IMR-90 (cell line): ENCODE data around the gene SKIL. TPM values are rescaled to one million over a fixed set of nuclear protein-coding genes. Genes with fewer than 3 reads are reported as not detected.

Experiments used
- ATAC-seq: fragments of 200-7000 bp; cut with Tn5 transposase; 2 replicates; pipeline ENCODE4 v1.9.1; 2020; ENCODE audit warnings: low read depth, mild to moderate bottlenecking, moderate library complexity
- BruUV-seq: library from RNA; stranded (reverse); fragments of 400-500 nt; replicated peaks from 2 replicates; lab custom pipeline; 2021; lab: Mats Ljungman, UMichigan
- CTCF ChIA-PET: fragments of 300-600 bp; formaldehyde crosslinking; extraction: SDS; loops from one replicate; lab custom pipeline; 2021; ENCODE audit warnings: antibody characterized with exemption; lab: Yijun Ruan, JAX
- POLR2A ChIA-PET: fragments of 300-600 bp; sonication (Branson Sonifier 250); formaldehyde crosslinking; loops from one replicate; lab custom pipeline; 2022; ENCODE audit warnings: antibody characterized with exemption; ENCODE audit not compliant: unreplicated experiment; lab: Charles Lee
- DNase-seq: peaks from one replicate; pipeline ENCODE4 v3.0.0; 2013
- H2AFZ ChIP-seq: replicated peaks from 2 replicates; pipeline ENCODE3; 2013; ENCODE audit warnings: low read length, mild to moderate bottlenecking; ENCODE audit not compliant: poor library complexity
- H2AK5ac ChIP-seq: 2 replicates; pipeline ENCODE4 v1.6.1; 2013; ENCODE audit warnings: low read depth, low read length, inconsistent platforms
- H2AK9ac ChIP-seq: replicated peaks from 2 replicates; pipeline ENCODE3; 2013; ENCODE audit warnings: mild to moderate bottlenecking, low read depth, low read length, moderate library complexity; ENCODE audit not compliant: poor library complexity
- H2BK120ac ChIP-seq: 2 replicates; pipeline ENCODE4 v1.6.1; 2013; ENCODE audit warnings: low read depth, low read length, inconsistent platforms
- H2BK15ac ChIP-seq: 3 replicates; pipeline ENCODE4 v1.6.1; 2013; ENCODE audit warnings: low read depth, low read length, inconsistent platforms
- H2BK20ac ChIP-seq: 2 replicates; pipeline ENCODE4 v1.6.1; 2013; ENCODE audit warnings: low read depth, mild to moderate bottlenecking, inconsistent platforms, low read length, moderate library complexity
- H2BK5ac ChIP-seq: 2 replicates; pipeline ENCODE4 v1.6.1; 2013; ENCODE audit warnings: mild to moderate bottlenecking, low read depth, low read length, inconsistent platforms; ENCODE audit not compliant: poor library complexity, severe bottlenecking
- H3K14ac ChIP-seq: replicated peaks from 2 replicates; pipeline ENCODE4 v1.6.1; 2013; ENCODE audit warnings: low read depth, low read length, inconsistent platforms
- H3K18ac ChIP-seq: 2 replicates; pipeline ENCODE4 v1.6.1; 2013; ENCODE audit warnings: low read depth, low read length, control low read depth
- H3K23ac ChIP-seq: 2 replicates; pipeline ENCODE4 v1.6.1; 2013; ENCODE audit warnings: low read depth, low read length, inconsistent platforms
- H3K27ac ChIP-seq: 2 replicates; pipeline ENCODE4 v1.5.1; 2013; ENCODE audit warnings: mild to moderate bottlenecking, control low read depth, low read length; ENCODE audit not compliant: insufficient read depth
- H3K27me3 ChIP-seq: 2 replicates; pipeline ENCODE4 v1.6.1; 2013; ENCODE audit warnings: low read length; ENCODE audit not compliant: control insufficient read depth, insufficient read depth
- H3K36me3 ChIP-seq: 2 replicates; pipeline ENCODE4 v1.6.1; 2013; ENCODE audit warnings: low read length, mixed read lengths; ENCODE audit not compliant: control insufficient read depth, insufficient read depth
- H3K4ac ChIP-seq: 2 replicates; pipeline ENCODE4 v1.6.1; 2013; ENCODE audit warnings: low read depth, low read length, inconsistent platforms
- H3K4me1 ChIP-seq: 2 replicates; pipeline ENCODE4 v1.6.1; 2013; ENCODE audit warnings: low read length, mixed read lengths; ENCODE audit not compliant: control insufficient read depth, insufficient read depth
- H3K4me2 ChIP-seq: 2 replicates; pipeline ENCODE4 v1.6.1; 2013; ENCODE audit warnings: low read depth, mild to moderate bottlenecking, control low read depth, low read length, moderate library complexity
- H3K4me3 ChIP-seq: 2 replicates; pipeline ENCODE4 v1.5.1; 2013; ENCODE audit warnings: low read depth, mild to moderate bottlenecking, control low read depth, low read length, moderate library complexity; ENCODE audit not compliant: insufficient read depth
- H3K56ac ChIP-seq: 2 replicates; pipeline ENCODE4 v1.6.1; 2013; ENCODE audit warnings: low read length, inconsistent platforms; ENCODE audit not compliant: insufficient read depth; ENCODE audit errors: extremely low read depth
- H3K79me1 ChIP-seq, 2 experiments: 2 replicates each; pipeline ENCODE4 v1.6.1; 2013; ENCODE audit warnings: low read length in 2 of 2, inconsistent platforms in 1 of 2, low read depth in 1 of 2
- H3K9ac ChIP-seq: 2 replicates; pipeline ENCODE4 v1.6.1; 2013; ENCODE audit warnings: low read depth, low read length, control low read depth
- H3K9me1 ChIP-seq: 2 replicates; pipeline ENCODE4 v1.6.1; 2013; ENCODE audit warnings: low read length, inconsistent platforms; ENCODE audit not compliant: insufficient read depth
- H3K9me3 ChIP-seq: 2 replicates; pipeline ENCODE4 v1.6.1; 2013; ENCODE audit warnings: low read length; ENCODE audit not compliant: control insufficient read depth, insufficient read depth
- H4K20me1 ChIP-seq: 2 replicates; pipeline ENCODE4 v1.6.1; 2013; ENCODE audit warnings: low read length, inconsistent platforms; ENCODE audit not compliant: insufficient read depth
- H4K5ac ChIP-seq: 2 replicates; pipeline ENCODE4 v1.6.1; 2013; ENCODE audit warnings: mild to moderate bottlenecking, low read depth, low read length, control low read depth
- H4K8ac ChIP-seq, 2 experiments: 2 replicates each; pipeline ENCODE4 v1.6.1; 2013; ENCODE audit warnings: low read depth in 2 of 2, low read length in 2 of 2, control low read depth in 1 of 2, inconsistent platforms in 1 of 2
- H4K91ac ChIP-seq: 2 replicates; pipeline ENCODE4 v1.6.1; 2013; ENCODE audit warnings: low read depth, low read length, inconsistent platforms; ENCODE audit not compliant: insufficient read depth
- BHLHE40 ChIP-seq: fragments of 150-350 bp; IDR thresholded peaks from 2 replicates; pipeline ENCODE4 v1.6.1; 2016; ENCODE audit warnings: mild to moderate bottlenecking, low read depth, low read length
- CEBPB ChIP-seq: IDR thresholded peaks from 2 replicates; pipeline ENCODE4 v1.6.1; 2012; ENCODE audit warnings: low read depth, low read length, improper control_type of control experiment
- CTCF ChIP-seq: conservative IDR thresholded peaks from 2 replicates; pipeline ENCODE4 v1.5.1; 2012; ENCODE audit warnings: mild to moderate bottlenecking, low read depth, low read length, improper control_type of control experiment
- ELK1 ChIP-seq: fragments of 150-350 bp; IDR thresholded peaks from 2 replicates; pipeline ENCODE4 v1.6.1; 2016; ENCODE audit warnings: low read depth, mild to moderate bottlenecking, low read length, moderate library complexity, borderline replicate concordance
- RAD21 ChIP-seq: IDR thresholded peaks from 2 replicates; pipeline ENCODE4 v1.6.1; 2012; ENCODE audit warnings: low read length, improper control_type of control experiment
- RFX5 ChIP-seq: IDR thresholded peaks from 2 replicates; pipeline ENCODE4 v1.8.0; 2012; ENCODE audit warnings: low read depth, mild to moderate bottlenecking, low read length, moderate library complexity
- USF2 ChIP-seq: fragments of 150-350 bp; IDR thresholded peaks from 2 replicates; pipeline ENCODE4 v1.6.1; 2017; ENCODE audit warnings: mild to moderate bottlenecking, antibody characterized with exemption, low read length, low read depth
- dilution Hi-C: fragments of 300-500 bp; cut with HindIII; formaldehyde crosslinking; loops from one replicate; pipeline ENCODE4 v1.14.3; 2018; ENCODE audit warnings: low sequenced_read_pairs; ENCODE audit not compliant: unreplicated experiment
- in situ Hi-C: fragments of 300-500 bp; cut with MboI; formaldehyde crosslinking; loops from 3 replicates; pipeline ENCODE4 v1.14.3; 2019; ENCODE audit warnings: low sequenced_read_pairs, inconsistent platforms, mixed read lengths
- intact Hi-C: fragments of 100-400 bp; cut with micrococcal nuclease; formaldehyde crosslinking; loops from 2 replicates; pipeline ENCODE4 v1.10.0; 2022
- polyA plus RNA-seq, 3 experiments: library from polyadenylated mRNA; depleted of rRNA; stranded (reverse); fragments of >200 nt; gene quantifications; 2 replicates each; pipeline ENCODE4 v1.2.3, GENCODE V29; 2012; ENCODE audit warnings: low replicate concordance in 1 of 3
- total RNA-seq: library from RNA; depleted of rRNA; stranded (reverse); fragments of >200 nt; gene quantifications from 2 replicates; pipeline ENCODE4 v1.2.3, GENCODE V29; 2012

Gene SKIL
- total and polyA plus RNA-seq, 2 of the 4 experiments (the other 2 are of a cell fraction), result 9.2 to 55.9 TPM

GRCh38 chr3:170387950-170388349, 30.4 kb downstream of the SKIL start:
- H2AK5ac ChIP-seq, result no peak overlapping the region
- H2BK5ac ChIP-seq, result no peak overlapping the region
- ATAC-seq (no peak), DNase-seq (peak; percentile 11)
- H4K91ac ChIP-seq, result no peak overlapping the region
- H4K8ac ChIP-seq, result no peak overlapping the region
- peaks cover 7 to 20% of the 10 kb centered on the region in 2 experiments for H3K79me1 ChIP-seq
- H3K4me2 ChIP-seq, result no peak overlapping the region
- H3K9ac ChIP-seq, result no peak overlapping the region
- H2BK120ac ChIP-seq, result no peak overlapping the region
- no peak overlapping the region for H3K4ac ChIP-seq
- no peak overlapping the region for H3K14ac ChIP-seq
- H3K9me3 ChIP-seq, result no peaks in the 10 kb centered on the region
- no peaks in the 10 kb centered on the region; the same call in 1 of the 2 replicates for H4K20me1 ChIP-seq
- BruUV-seq, result no TSS peak
- H2AFZ ChIP-seq, result no peak overlapping the region
- H3K23ac ChIP-seq, result no peak overlapping the region
- no peak overlapping the region for H2BK20ac ChIP-seq
- no peak for TF ChIP-seq RAD21
- TF ChIP-seq RFX5, result no peak
- TF ChIP-seq CTCF, result no peak; the same call in 1 of the 2 replicates
- no peak for TF ChIP-seq ELK1
- no peak for TF ChIP-seq BHLHE40
- TF ChIP-seq CEBPB, result no peak
- no peak for TF ChIP-seq USF2
- dilution Hi-C loops, result no loop called here
- intact Hi-C loops, result no loop called here
- 0 out of 2 replicates have a peak, but pooled peaks cover 2% of the 10 kb centered on the region for H3K9me1 ChIP-seq
- no peak overlapping the region for H3K56ac ChIP-seq
- ChIA-PET POLR2A (no interaction called here), CTCF (interaction anchor here (0.6 to 1.4 kb wide), 2 partner anchors 11 to 270 kb away, joined by 3 read pairs; no protein-coding TSS in a partner anchor)
- no peak overlapping the region for H2BK15ac ChIP-seq
- H3K27me3 ChIP-seq, result no peaks in the 10 kb centered on the region
- no peak overlapping the region for H4K5ac ChIP-seq
- H3K36me3 ChIP-seq, result peaks cover 35% of the 10 kb centered on the region
- in situ Hi-C loops, result no loop called here
- no peak overlapping the region for H3K4me3 ChIP-seq
- H3K4me1 ChIP-seq, result no peaks in the 10 kb centered on the region
- no peak overlapping the region for H3K18ac ChIP-seq
- H2AK9ac ChIP-seq, result no peak overlapping the region
- no peak overlapping the region for H3K27ac ChIP-seq
